ENCODE measurements around the gene HHAT. TPM values are rescaled to one million over a fixed set of nuclear protein-coding genes. Genes with fewer than 3 reads are reported as not detected.

HHAT gene
- total and polyA plus RNA-seq, 2 of the 13 experiments (the other 11 are each of a cell fraction or from before 2014, with no cell fraction given): 2.6 to 4.9 TPM

- TF ChIP-seq, protein P1, sequence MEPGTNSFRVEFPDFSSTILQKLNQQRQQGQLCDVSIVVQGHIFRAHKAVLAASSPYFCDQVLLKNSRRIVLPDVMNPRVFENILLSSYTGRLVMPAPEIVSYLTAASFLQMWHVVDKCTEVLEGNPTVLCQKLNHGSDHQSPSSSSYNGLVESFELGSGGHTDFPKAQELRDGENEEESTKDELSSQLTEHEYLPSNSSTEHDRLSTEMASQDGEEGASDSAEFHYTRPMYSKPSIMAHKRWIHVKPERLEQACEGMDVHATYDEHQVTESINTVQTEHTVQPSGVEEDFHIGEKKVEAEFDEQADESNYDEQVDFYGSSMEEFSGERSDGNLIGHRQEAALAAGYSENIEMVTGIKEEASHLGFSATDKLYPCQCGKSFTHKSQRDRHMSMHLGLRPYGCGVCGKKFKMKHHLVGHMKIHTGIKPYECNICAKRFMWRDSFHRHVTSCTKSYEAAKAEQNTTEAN (CRISPR knock-in tag; conservative IDR thresholded peaks at IDR 0.05): no peak
- TF ChIP-seq, protein P2, sequence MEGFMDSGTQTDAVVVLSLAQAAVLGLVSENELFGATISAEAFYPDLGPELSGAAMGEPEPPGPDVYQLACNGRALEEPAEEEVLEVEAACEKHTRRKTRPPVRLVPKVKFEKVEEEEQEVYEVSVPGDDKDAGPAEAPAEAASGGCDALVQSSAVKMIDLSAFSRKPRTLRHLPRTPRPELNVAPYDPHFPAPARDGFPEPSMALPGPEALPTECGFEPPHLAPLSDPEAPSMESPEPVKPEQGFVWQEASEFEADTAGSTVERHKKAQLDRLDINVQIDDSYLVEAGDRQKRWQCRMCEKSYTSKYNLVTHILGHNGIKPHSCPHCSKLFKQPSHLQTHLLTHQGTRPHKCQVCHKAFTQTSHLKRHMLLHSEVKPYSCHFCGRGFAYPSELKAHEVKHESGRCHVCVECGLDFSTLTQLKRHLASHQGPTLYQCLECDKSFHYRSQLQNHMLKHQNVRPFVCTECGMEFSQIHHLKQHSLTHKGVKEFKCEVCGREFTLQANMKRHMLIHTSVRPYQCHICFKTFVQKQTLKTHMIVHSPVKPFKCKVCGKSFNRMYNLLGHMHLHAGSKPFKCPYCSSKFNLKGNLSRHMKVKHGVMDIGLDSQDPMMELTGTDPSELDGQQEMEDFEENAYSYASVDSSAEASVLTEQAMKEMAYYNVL (CRISPR knock-in tag; IDR thresholded peaks at IDR 0.05; ENCODE audit: borderline replicate concordance): 0 out of 2 replicates have a peak, but pooled peaks have one; percentile 36
- TF ChIP-seq KMT2A (CRISPR knock-in tag; IDR thresholded peaks at IDR 0.05) (peak; percentile 36; the same call in 1 of the 2 replicates), ZSCAN31 (CRISPR knock-in tag; IDR thresholded peaks at IDR 0.05; ENCODE audit: low read depth) (0 out of 2 replicates have a peak, but pooled peaks have one; percentile 24), GZF1 (CRISPR knock-in tag; IDR thresholded peaks at IDR 0.05) (no peak), HOXA5 (CRISPR knock-in tag; IDR thresholded peaks at IDR 0.05) (0 out of 2 replicates have a peak, but pooled peaks have one; percentile 18), ERF (CRISPR knock-in tag; IDR thresholded peaks at IDR 0.05) (0 out of 2 replicates have a peak, but pooled peaks have one; percentile 34), TBX2 (CRISPR knock-in tag; IDR thresholded peaks at IDR 0.05; ENCODE audit: borderline replicate concordance) (peak; percentile 20), XRCC5 (optimal IDR thresholded peaks at IDR 0.05; ENCODE audit: low read length) (no peak), HOXA3 (CRISPR knock-in tag; IDR thresholded peaks at IDR 0.05) (0 out of 2 replicates have a peak, but pooled peaks have one; percentile 20), FOXO1 (CRISPR knock-in tag; IDR thresholded peaks at IDR 0.05) (0 out of 2 replicates have a peak, but pooled peaks have one; percentile 37), MEIS2 (CRISPR knock-in tag; IDR thresholded peaks at IDR 0.05) (peak; percentile 38; the same call in 1 of the 2 replicates), ZNF792 (CRISPR knock-in tag; IDR thresholded peaks at IDR 0.05) (peak; percentile 58; the same call in 1 of the 2 replicates), MED1 (CRISPR knock-in tag; IDR thresholded peaks at IDR 0.05) (0 out of 2 replicates have a peak, but pooled peaks have one; percentile 27), ZFP1 (CRISPR knock-in tag; IDR thresholded peaks at IDR 0.05) (peak; percentile 36; the same call in 1 of the 2 replicates), ARID5B (CRISPR knock-in tag; IDR thresholded peaks at IDR 0.05) (peak; percentile 71), KAT8 (CRISPR knock-in tag; IDR thresholded peaks at IDR 0.05) (peak; percentile 23; the same call in 1 of the 2 replicates), RXRB (CRISPR knock-in tag; IDR thresholded peaks at IDR 0.05; ENCODE audit: borderline replicate concordance) (no peak), ZNF644 (CRISPR knock-in tag; IDR thresholded peaks at IDR 0.05; ENCODE audit: low read depth) (peak; percentile 74), MIER3 (CRISPR knock-in tag; IDR thresholded peaks at IDR 0.05; ENCODE audit: borderline replicate concordance) (no peak), FOXA1 (IDR thresholded peaks at IDR 0.05) (no peak), FOXA1 (CRISPR knock-in tag; IDR thresholded peaks at IDR 0.05) (0 out of 2 replicates have a peak, but pooled peaks have one; percentile 15), MAFF (IDR thresholded peaks at IDR 0.05; ENCODE audit: low read depth, low read length) (no peak), SOX13 (IDR thresholded peaks at IDR 0.05) (no peak), SOX13 (CRISPR knock-in tag; conservative IDR thresholded peaks at IDR 0.05 in 1 of 2, IDR thresholded peaks at IDR 0.05 in 1 of 2) (peak in 1 of 2 experiments; percentile 48; a peak in 1 of 4 replicates), SOX6 (IDR thresholded peaks at IDR 0.05) (no peak), SOX6 (CRISPR knock-in tag; IDR thresholded peaks at IDR 0.05) (peak; percentile 52; the same call in 1 of the 2 replicates)
Measured at GRCh38 chr1:210366767-210367166, 38.1 kb downstream of the HHAT start (continued).
